ENCODE results near the gene NUMA1. TPM values are rescaled to one million over a fixed set of nuclear protein-coding genes. Genes with fewer than 3 reads are reported as not detected.

The NUMA1 gene
- total and polyA plus RNA-seq, 2 of the 8 experiments (the other 6 are each of a cell fraction or from before 2014, with no cell fraction given): 101 to 107 TPM

- no peak overlapping the region for H3K4me3 ChIP-seq (ENCODE audit: extremely low read depth in 1 of 4, insufficient read depth in 2 of 4, low read depth in 3 of 4, low read length in 4 of 4)
These were observed 7.9 kb upstream of the NUMA1 start for GRCh38 chr11:72088076-72088808.

More at GRCh38 chr11:72088076-72088808, 7.9 kb upstream of the NUMA1 start:
- H3K4ac ChIP-seq (replicated peaks; ENCODE audit: insufficient read length, low read depth, low read length): no peak overlapping the region
- ChIA-PET POLR2A (ENCODE audit: partially characterized antibody) (interaction anchor here (1.2 to 8.4 kb wide), 3 partner anchors 9 to 16 kb away, joined by 3 to 144 read pairs (median 4); partner anchors contain the start of gene LAMTOR1), CTCF (ENCODE audit: partially characterized antibody) (interaction anchor here (0.7 kb wide), 1 partner anchor 15 kb away, joined by 3 read pairs; no protein-coding TSS in a partner anchor)
- no peak overlapping the region for H2BK12ac ChIP-seq (ENCODE audit: low read depth, low read length)
- H3K56ac ChIP-seq (replicated peaks; ENCODE audit: insufficient read length, low read depth, low read length): no peak overlapping the region
- H3K79me2 ChIP-seq (ENCODE audit: control insufficient read depth in 1 of 2, insufficient read depth in 2 of 2, low read length in 2 of 2): no peaks in the 10 kb centered on the region
- H4K5ac ChIP-seq (ENCODE audit: insufficient read length, low read depth, low read length): no peak overlapping the region
- no peaks in the 10 kb centered on the region for H3K23me2 ChIP-seq (ENCODE audit: low read depth, low read length)
- H3K23ac ChIP-seq (ENCODE audit: insufficient read length): no peak overlapping the region
- H2AFZ ChIP-seq (ENCODE audit: low read length): no peak overlapping the region
- FAIRE-seq (no peak), DNase-seq (ENCODE audit: low read depth in 1 of 2, low spot score in 2 of 2) (no peak)
- no peak overlapping the region for H2BK120ac ChIP-seq (replicated peaks; ENCODE audit: low read depth, low read length)
- H3K27me3 ChIP-seq (replicated peaks in 1 of 4; ENCODE audit: control insufficient read depth in 3 of 4, extremely low read depth in 1 of 4, insufficient read depth in 3 of 4, low read length in 3 of 4): no peaks in the 10 kb centered on the region
- no peak overlapping the region for H4K8ac ChIP-seq (ENCODE audit: extremely low read depth, insufficient read depth, low read length)
- H3K9me3 ChIP-seq (ENCODE audit: insufficient read depth in 2 of 2, low read depth in 1 of 2, low read length in 1 of 2): no peaks in the 10 kb centered on the region
- peaks cover 0 to 3% (median 2%) of the 10 kb centered on the region in 4 experiments; a peak in 3 of 7 replicates for H3K4me1 ChIP-seq (replicated peaks in 1 of 4; ENCODE audit: control insufficient read depth in 3 of 4, insufficient read depth in 4 of 4, low read length in 3 of 4)
- H3K79me1 ChIP-seq (ENCODE audit: low read depth, low read length): no peaks in the 10 kb centered on the region
- TF ChIP-seq GTF2F1 (IDR thresholded peaks at IDR 0.05; ENCODE audit: borderline replicate concordance, low read depth, low read length): no peak
- TF ChIP-seq KDM1A (IDR thresholded peaks at IDR 0.05; ENCODE audit: borderline replicate concordance, low read length): no peak
- no peak for TF ChIP-seq EZH2 (IDR thresholded peaks at IDR 0.05; ENCODE audit: low read depth, low read length, severe bottlenecking)
- no peak for TF ChIP-seq ASH2L (IDR thresholded peaks at IDR 0.05; ENCODE audit: low read length)
- no peak for TF ChIP-seq KDM4A (IDR thresholded peaks at IDR 0.05; ENCODE audit: low read depth, low read length, severe bottlenecking)
- TF ChIP-seq RAD21 (IDR thresholded peaks at IDR 0.05 in 1 of 2, conservative IDR thresholded peaks at IDR 0.05 in 1 of 2; ENCODE audit: low read depth in 2 of 2, low read length in 2 of 2): no peak
- TF ChIP-seq BRCA1 (IDR thresholded peaks at IDR 0.05; ENCODE audit: low read depth, low read length): no peak
- no peak for TF ChIP-seq GABPA (IDR thresholded peaks at IDR 0.05; ENCODE audit: borderline replicate concordance, insufficient read depth, low read length)
- peaks cover 0 to 4% (median 0%) of the 10 kb centered on the region in 4 experiments; a peak in 2 of 8 replicates for H3K36me3 ChIP-seq (ENCODE audit: control insufficient read depth in 2 of 4, insufficient read depth in 4 of 4, low read length in 3 of 4)
- no peak overlapping the region for H2BK15ac ChIP-seq (ENCODE audit: low read length)
- H2BK20ac ChIP-seq (ENCODE audit: low read length): no peak overlapping the region
- no peak overlapping the region for H3K14ac ChIP-seq (ENCODE audit: insufficient read length)
- no peak overlapping the region for H3K4me2 ChIP-seq (ENCODE audit: insufficient read depth in 1 of 2, low read depth in 2 of 2, low read length in 2 of 2)
- no peak overlapping the region for H2BK5ac ChIP-seq (ENCODE audit: low read depth, low read length)
- no peak overlapping the region for H3K27ac ChIP-seq (ENCODE audit: low read depth, low read length)
- H2AK5ac ChIP-seq (ENCODE audit: low read depth, low read length): no peak overlapping the region
- no peak overlapping the region for H3K9ac ChIP-seq (replicated peaks in 1 of 4; ENCODE audit: extremely low read depth in 1 of 4, low read depth in 3 of 4, low read length in 3 of 4)
- H4K91ac ChIP-seq (replicated peaks; ENCODE audit: insufficient read length, low read length): no peak overlapping the region
- no peaks in the 10 kb centered on the region for H4K20me1 ChIP-seq (replicated peaks in 1 of 2; ENCODE audit: control insufficient read depth in 1 of 2, insufficient read depth in 2 of 2, low read length in 2 of 2)
- WGBS, 2 experiments (ENCODE audit: extremely low coverage in 1 of 2, insufficient coverage in 1 of 2, insufficient read length in 1 of 2, insufficient replicate concordance in 2 of 2, low coverage in 1 of 2, low lambda C conversion rate in 2 of 2, missing lambda C conversion rate in 1 of 2): 88% methylated on average over 4 of the region's 4 CpGs; no CpG with 5 or more reads in 1 of the 2 experiments
- no peak overlapping the region for H3K18ac ChIP-seq (ENCODE audit: extremely low read depth, low read length)
